ENCODE results near the gene PSMD5.

PSMD5 gene

DNA sequence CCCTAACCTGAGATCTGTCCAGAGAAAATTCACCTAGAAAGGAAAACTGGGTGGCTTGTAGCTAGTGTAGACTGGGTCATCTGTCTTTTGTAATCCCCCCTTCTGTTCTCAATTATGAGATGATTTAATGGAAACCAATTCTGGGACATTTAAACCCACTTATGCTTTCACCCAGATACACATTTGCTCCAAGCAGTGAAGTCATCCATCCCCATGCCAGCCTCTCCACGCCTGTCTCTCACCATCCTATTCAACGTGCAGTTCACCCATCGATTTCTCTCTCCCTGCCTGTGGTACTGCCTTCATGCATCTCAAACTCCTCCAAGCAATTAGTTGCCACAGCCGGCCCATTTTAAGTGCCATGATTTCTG is 32.5 kb upstream of the PSMD5 start:
- in situ Hi-C loops (cut with MboI; ENCODE audit: low sequenced_read_pairs): no loop called here

DNA sequence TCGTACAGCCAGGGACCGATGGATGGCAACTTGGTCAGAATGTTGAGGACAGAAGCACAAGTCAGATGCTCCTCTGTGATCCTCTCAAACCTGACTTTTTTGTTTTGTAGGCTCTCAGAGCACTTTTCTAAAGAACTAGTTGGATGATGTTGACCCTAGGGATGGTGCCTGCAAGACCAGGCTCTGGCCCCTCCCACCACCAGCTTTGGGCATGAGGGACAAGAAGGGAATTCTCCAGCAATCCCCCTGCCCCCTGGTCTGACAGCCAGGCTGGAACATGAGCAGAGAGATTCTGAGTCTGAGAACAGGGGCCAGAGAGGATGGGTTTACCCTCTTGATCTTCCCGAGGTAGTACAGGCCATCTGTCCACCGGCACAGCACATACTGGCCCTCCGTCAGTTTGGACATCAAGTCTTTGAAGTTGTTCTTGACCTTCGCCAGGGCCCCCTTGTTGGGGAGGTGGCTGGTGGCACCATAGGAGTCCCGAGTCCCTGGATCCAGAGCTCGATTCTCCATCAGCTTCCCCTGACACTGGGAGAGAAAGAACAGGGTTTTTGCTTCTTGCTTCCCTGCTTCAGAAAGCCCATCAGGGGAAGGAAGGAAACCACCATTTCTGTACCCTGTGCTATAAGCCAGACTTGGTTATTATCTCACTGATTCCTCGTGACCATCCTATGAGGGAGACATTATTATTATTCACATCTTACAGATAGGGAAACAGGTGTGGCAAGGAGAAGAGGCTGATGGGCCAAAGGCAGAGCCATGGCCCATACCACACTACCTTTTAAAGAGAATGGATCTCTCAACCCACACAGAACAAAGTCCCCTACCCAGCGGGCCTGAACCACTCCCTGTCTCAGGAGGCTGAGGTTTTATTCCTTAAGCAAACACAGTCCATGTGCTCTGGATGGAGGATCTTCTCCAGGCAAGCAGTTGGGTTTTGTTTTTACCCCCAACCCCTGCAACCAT is 31.8 kb upstream of the PSMD5 start:
- in situ Hi-C loops (cut with MboI; ENCODE audit: low sequenced_read_pairs): no loop called here

DNA sequence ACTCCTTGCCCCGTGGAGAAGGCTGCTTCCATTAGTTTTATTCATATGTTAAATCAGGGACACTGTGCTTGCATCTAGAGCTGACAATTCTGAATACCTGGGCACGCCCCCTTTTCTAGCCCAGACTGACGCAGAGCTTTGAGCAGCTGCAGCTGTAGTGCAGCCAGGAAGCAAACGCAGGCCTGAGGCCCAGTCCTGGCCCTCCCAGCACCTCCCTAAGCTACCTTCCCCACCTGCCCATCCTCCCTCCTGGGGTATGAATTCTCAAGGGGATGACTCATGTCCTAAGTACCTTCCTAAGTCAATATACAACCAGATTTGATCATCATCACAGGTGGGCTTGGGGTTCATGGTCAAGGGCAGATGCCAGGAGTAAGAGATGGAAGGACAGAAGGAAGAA is 30.8 kb upstream of the PSMD5 start:
- in situ Hi-C loops (cut with MboI; ENCODE audit: low sequenced_read_pairs): no loop called here

DNA sequence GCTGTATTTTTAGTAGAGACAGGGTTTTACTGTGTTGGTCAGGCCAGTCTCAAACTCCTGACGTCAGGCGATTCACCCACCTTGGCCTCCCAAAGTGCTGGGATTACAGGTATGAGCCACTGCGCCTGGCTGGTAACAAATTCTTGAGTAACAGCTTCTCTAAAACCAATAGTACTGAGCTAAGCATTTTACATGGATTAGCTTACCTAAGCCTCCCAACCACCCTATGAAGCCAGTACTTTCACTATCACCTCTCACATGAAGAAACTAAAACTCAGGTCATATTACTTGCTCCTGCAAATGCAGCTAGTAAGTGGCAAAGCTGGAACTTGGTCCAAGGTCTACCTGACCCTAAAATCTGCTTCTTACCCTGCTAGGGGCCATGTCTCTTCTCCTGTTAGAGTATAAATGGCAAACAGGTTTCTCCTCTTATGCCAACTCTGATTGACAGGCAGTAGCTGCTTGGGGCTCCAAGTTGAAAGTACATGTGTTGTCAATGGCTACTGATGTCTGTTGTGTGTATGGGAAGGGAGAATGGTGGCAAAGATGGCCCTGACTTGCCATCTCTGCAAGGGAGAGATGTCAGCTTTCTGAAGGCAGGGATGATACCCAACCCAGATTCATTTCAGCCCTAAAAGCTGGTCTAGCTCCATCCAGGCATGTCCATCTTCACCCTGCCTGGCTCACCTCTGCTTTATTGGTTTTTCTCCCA is 30.2 kb upstream of the PSMD5 start:
- in situ Hi-C loops (cut with MboI; ENCODE audit: low sequenced_read_pairs): no loop called here

DNA sequence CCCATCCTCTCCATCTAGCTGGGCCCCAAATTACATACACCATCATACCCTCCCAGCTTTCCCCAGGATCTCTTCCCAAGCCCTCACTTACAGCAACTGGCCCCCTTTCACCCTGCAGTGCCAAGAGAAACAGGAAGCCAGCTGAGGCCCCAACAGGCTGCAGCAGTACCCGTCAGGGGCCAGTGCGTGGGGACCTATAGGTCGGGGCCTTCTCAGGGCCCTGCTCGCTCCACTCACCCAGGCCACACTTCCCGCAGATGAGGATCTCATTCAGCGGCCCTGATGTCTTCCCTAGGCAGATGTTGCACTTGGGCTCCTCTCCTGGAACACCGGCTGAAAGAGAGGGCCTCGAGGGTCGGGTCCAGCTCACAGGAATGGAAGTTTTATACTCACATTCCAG is 27.5 kb upstream of the PSMD5 start:
- in situ Hi-C loops (cut with MboI; ENCODE audit: low sequenced_read_pairs): no loop called here

DNA sequence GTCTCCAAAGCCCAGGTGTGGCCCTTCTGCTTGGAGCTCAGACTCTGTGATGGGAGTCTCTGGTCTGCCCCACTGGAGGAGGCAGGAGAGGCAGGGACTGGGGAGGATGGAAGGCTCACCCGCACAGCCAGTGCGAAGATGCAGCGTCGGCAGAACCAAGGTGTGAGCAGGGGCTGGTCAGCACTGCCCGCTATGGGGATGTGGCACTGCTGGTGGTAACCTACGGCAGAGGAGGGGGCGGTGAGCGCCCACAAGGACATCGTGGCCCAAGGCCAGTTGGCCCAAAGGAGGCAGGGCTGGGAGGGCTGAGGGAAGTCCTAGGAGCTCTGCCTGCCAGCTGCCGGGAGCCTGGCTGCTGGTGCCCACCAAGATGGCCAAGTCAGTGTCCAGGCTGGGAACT is 27.0 kb upstream of the PSMD5 start:
- in situ Hi-C loops (cut with MboI; ENCODE audit: low sequenced_read_pairs): no loop called here

DNA sequence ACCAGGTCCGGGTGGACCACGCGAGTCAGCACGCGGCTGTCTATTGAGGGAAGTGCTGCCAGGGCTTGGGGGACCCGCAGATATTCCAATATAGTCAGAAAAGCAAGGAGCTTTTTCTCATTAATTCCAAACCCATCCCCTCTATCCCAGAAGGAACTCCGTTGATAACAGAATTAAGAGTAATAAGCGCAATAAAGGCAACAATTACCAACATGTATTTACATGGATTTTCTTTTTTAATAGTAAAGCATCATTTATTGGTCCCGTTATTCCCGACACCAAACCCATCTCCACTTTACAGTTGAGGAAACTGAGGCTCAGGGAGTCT is 26.6 kb upstream of the PSMD5 start:
- in situ Hi-C loops (cut with MboI; ENCODE audit: low sequenced_read_pairs): no loop called here

DNA sequence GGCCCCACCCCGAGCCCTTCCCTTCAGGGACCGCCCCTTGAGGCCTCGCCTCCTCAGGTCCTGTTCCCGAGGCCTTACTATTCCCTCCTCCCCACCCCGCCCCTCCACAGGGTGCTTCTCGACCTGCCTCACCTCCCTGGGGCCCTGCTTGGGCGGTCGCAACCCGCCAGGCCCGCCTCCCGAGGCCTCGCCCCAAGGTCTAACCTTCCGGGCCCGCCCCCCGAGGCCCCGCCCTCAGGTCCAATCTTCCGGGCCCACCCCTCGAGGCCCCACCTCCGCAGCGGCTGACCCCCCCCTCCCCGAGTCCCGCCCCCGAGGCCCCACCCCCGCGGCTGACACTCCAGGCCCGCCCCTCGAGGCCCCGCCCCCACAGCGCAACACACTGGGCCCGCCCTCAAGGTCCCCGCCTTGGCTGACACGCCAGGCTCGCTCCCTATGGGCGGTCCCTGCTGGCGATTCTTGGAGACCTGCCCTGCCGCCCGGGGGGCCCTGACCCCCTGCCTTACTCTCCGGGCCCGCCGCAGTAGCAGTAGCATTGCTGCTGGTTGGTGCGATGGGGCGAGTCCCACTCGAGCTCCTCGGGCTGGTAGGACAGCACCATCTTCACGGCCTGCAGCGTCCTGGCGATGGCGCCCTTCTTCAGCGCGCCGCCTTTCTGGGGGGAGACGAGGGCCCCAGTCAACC is 26.1 kb upstream of the PSMD5 start:
- in situ Hi-C loops (cut with MboI; ENCODE audit: low sequenced_read_pairs): no loop called here

DNA sequence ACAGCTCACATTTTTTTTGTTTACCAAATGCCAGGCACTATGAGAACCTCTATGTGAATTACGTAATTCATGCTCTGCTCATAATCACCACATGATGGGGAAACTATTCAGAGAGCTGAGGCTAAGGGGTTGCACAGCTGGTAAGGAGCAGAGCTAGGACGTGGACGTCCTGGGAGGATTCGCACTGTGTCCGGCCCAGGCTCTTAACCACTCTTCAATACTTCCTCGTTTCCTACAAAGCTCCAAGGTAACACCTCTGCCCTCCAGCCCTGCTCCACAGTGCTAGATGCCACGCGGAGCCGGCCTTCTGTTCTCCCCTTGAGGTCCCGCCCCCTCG is 25.6 kb upstream of the PSMD5 start:
- in situ Hi-C loops (cut with MboI; ENCODE audit: low sequenced_read_pairs): no loop called here

DNA sequence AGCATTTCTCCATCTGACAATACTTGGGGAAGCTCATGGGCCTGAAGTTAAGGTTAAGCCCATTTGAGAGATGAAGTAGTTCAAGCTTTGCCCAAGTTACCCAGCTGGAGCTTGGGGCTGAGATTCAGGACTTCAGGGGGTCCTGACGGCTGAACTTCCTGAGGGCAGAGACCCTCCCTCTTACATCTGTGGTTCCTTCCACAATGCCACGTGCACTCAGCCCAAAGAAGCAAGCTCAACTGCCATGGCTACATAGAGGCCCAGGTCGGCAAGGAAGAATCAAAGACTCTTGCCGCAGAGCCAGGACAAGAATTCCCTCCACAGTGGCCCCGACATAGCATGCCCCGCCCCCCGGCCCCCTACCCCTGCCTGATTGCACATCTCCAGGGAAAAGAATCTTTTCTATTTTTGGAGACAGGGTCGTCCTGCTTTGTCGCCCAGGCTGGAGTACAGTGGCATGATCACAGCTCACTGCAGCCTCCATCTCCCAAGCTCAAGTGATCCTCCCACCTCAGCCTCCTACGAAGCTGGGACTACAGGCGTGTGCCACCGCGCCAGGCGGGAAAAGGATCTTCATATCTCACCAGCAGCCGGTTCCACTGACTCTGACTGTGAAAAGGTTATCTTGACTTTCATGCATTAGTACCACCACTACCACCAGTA is 25.1 kb upstream of the PSMD5 start:
- in situ Hi-C loops (cut with MboI; ENCODE audit: low sequenced_read_pairs): no loop called here

DNA sequence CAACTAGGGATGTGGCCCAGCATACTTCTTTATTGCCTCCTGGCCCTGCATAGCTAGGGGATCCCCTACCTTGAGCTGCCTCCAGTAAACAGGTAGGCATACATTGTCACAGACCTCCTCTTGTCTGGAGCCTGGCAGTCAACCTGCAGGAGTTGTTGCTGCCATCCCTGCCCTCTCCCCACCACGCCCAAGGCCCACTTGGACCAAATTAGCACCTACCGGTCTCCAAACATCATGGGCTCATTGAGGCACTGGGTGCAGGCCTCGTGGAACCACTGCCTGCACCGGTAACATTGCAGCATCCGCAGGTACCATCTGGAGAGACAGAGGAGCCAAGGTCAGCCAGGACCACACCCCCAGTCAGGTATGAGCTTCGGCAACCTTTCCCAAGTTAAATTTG is 23.9 kb upstream of the PSMD5 start:
- in situ Hi-C loops (cut with MboI; ENCODE audit: low sequenced_read_pairs): no loop called here

DNA sequence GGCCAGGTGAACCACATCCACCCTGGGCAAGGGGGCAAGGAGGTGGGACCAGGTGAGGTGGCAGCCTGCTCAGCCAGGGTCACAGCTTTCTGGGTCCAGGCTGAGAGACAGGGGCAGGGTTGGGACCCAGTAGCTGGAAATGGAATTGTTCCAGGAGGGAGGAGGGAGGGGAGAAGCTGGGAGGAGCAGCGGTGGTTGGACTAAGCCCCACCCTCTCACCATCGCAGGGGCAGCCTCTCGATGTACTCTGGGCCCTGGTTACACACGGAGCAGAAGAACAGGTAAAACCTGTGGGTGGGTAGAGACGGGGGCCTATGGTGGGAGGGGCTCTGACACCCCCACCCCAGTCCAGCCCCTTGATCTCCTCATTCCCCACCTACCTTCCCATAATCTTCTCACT is 23.1 kb upstream of the PSMD5 start:
- in situ Hi-C loops (cut with MboI; ENCODE audit: low sequenced_read_pairs): no loop called here

DNA sequence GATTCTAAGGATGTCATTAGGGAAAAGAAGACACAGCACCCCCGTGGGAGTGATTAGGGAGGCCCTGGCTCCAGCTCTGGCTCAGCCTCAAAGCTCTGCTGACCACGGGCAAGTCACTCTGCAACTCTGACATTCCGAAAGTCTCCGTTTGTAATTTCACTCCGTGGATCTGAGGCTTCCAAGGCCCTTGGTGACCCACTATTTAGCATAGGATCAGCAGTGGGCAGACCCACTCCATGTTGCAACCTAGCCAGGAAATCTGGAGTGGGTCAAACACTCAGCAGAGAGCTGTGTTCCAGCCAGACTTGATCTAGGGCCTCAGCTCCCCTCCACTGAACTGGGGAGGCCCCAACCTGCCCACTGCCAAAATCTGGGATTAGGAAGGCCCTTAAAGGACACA is 22.5 kb upstream of the PSMD5 start:
- in situ Hi-C loops (cut with MboI; ENCODE audit: low sequenced_read_pairs): no loop called here

DNA sequence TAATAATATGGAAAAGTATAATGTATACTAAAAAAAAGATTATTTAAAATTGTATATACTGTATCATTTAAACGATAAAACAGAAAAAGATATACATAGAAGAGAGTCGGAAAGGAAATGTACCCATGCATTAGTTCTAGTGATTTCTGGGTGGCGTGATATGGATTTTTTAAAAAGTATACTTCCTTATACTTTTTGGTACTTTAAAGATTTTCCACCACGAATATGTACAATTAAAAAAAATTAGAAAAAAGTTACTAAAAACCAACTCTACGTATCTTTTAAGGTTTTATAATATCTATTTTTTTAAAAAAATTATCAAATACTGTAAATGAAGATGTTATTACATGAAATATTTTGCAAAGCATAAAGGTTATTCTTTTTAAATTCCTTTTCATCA is 22.0 kb upstream of the PSMD5 start:
- in situ Hi-C loops (cut with MboI; ENCODE audit: low sequenced_read_pairs): no loop called here

DNA sequence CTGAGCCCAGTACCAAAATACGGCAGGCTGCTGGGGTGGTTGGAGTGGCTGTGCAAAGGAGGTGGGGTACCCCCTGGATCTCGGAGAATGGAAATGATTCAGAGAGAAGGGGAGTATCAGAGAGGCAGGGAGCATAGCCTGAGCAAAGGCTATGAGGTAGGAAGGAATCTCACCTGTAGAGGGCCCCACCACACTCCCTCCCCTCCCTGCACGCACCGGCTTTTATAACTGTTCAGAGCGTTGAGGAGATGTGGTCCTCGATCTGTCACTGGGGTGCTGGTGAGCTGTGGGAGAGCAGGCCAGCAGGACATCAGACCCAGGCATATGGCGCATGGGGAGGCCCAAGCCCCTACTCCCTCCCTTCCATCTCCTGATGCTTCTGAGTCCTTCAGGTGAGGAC is 21.1 kb upstream of the PSMD5 start:
- in situ Hi-C loops (cut with MboI; ENCODE audit: low sequenced_read_pairs): no loop called here

DNA sequence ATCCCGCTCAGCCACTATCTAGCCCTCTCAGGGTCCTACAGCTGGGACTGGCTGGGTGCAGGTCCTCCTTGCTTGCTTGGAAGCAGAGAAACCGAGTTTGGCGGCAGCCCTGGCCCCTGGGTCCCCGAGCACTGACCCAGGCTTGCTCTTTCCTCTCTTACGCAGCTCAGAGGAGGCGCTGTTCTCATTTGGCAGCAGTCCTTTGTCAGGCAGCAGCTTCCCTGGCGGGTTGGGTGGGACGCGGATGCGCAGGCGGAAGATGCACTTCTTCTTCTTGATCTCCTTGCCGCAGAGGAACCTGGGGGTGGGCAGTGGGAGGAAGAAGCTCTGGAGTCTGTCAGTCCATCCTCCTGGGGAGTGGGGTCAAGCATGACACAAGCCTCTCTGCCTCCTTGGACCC is 19.7 kb upstream of the PSMD5 start:
- in situ Hi-C loops (cut with MboI; ENCODE audit: low sequenced_read_pairs): no loop called here

DNA sequence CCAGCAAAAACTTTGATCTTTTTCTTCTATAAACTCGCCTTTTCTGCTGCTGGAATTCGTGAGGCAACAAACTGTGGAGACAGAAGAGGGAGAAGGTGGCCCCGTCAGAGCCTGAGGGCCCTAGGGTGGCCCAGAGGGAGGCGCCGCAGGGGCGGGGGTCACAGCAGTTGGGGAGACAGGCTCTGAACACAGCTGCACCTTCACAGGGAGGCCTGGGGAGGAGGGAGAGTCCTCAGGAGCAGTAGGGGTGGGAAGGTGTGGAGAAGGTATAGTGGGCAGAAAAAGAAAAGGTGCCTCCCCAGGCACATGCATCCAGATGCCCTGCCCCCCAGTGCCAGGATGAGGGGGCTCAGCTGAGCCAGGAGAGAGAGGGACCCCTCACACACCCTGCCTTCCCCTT is 19.2 kb upstream of the PSMD5 start:
- in situ Hi-C loops (cut with MboI; ENCODE audit: low sequenced_read_pairs): no loop called here

DNA sequence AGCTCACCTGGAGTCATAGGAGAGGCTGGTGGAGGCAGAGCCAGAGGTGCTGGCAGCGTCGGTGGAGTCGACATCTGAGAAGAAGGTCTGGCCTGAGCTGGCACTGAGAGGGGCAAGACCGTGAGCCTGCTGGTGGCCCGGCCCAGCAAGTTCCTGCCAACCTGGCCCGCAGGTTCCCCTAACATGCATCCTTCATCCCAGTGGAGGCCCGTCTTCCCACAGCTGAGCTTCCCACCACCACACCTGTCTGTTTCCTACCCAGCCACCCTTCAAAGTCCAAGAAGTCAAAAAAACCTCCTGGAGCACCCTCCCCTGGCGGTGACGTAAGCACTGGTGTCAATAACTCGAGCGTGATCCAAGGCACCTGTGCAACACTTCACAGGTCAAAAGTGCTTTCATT is 17.4 kb upstream of the PSMD5 start:
- in situ Hi-C loops (cut with MboI; ENCODE audit: low sequenced_read_pairs): no loop called here

DNA sequence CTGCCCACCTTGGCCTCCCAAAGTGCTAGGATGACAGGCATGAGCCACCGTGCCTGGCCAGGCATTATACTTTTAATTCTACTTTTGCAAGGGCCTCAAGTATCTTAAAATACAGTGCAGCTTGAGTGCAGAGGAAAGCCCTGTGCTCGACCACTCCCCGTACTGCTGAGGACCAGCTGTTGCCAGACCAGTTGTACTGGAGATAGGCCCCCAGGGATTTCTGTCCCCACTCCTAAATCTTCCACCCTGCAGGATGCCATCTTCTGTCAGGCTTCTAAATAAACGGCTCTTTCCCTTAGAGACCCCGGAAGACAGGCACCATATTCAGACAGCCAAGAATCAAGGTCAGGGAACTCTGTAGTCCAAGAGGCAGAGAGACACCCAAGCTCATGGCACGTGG is 16.6 kb upstream of the PSMD5 start:
- in situ Hi-C loops (cut with MboI; ENCODE audit: low sequenced_read_pairs): no loop called here

DNA sequence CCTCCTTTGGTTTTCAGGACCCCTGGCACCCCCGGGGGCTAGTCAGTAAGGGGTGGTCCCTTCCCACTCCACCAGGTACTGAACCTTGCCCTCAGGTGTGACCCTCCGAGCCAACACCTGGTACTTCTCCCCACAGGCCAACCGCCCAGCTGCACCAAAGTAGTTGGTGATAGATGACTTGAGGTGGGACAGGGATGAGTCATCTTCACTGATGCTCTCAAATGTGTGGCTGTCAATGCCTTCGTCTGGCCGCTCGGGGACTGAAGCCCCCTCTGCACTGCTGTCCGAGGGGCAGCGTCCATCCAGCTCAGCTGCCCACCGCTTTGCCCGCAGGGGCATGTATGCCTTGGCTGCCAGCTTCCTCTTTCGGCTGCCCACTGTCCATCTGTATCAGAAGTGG is 15.2 kb upstream of the PSMD5 start:
- in situ Hi-C loops (cut with MboI; ENCODE audit: low sequenced_read_pairs): no loop called here

DNA sequence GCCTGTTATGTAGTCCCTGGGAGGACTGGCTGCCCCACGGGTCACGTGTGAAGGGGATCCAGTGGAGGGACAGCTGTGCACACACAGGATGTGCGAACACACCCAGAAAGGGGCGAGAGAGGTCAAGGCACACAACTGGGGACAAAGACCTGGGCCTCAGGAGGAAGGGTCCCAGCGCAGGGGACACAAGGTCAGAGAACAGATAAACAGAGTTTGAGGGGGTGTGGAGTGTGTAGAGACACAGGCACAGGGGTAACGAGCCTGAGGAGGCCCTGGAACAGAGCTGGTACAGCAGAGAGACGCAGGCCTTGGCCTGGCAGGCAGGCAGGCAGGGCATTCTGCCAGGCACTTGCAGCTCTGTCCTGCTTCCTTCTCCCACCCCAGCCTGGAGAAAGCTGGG is 14.8 kb upstream of the PSMD5 start:
- in situ Hi-C loops (cut with MboI; ENCODE audit: low sequenced_read_pairs): no loop called here

DNA sequence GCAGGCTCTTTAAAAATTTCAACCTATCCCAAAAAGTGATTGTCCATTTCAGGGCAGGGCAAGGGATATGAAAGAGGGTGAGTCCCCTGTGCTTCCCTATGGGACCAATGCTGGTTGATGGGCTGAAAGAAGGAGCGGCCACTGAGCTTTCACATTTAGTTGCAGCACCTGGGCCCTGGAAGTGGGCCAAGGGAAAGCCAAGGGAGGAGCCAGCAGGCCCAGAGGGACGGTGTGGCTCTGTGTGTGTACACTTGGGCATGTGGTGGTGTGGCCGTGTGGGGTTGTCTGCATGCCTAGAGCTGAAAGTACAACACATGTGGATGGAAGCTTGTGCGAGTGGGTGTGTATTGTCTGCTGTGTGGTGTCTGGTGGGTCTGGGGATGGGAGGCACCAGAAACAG is 14.0 kb upstream of the PSMD5 start:
- in situ Hi-C loops (cut with MboI; ENCODE audit: low sequenced_read_pairs): no loop called here

Data from hTERT RPE-1 (cell line).